DMS114 treated with DMSO at 0.1 percent for 48 hours (cell line): ENCODE measurements around the gene MAPKAPK3.
"Not testable (repeated sequence)": the region's sequence is repeated elsewhere in the genome, so short reads cannot be mapped to it uniquely, and the experiment has no call there.

Experiments
- DNase-seq: peaks from one replicate; lab custom pipeline; 2025; ENCODE audit not compliant: unreplicated experiment; lab: John Stamatoyannopoulos, UW

The MAPKAPK3 gene

GRCh38 chr3:50655009-50655830, 38.3 kb downstream of the MAPKAPK3 start:
- no peak for DNase-seq

- DNase-seq = no peak
Observed at GRCh38 chr3:50656417-50657195, 39.7 kb downstream of the MAPKAPK3 start.

DNA sequence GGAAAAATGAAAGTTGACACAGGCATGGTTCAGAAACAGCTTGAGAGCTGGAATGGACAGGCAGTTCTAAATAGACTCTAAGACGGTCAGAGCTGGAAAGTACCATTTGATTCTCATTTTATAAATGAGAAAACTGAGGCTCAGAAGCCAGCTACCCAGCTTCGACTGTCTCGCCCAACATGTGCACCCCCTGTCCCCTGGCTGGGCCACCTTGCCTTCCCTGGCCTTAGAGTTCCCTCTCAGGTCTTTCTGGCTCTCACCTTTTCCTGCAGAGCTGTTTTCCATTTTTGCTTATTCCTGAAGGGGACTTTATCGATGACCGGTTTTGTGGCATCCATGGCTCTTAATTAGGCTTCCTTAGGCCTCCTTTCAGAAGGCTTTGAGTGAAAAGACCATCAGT, 40.5 kb downstream of the MAPKAPK3 start:
- no peak for DNase-seq

DNA sequence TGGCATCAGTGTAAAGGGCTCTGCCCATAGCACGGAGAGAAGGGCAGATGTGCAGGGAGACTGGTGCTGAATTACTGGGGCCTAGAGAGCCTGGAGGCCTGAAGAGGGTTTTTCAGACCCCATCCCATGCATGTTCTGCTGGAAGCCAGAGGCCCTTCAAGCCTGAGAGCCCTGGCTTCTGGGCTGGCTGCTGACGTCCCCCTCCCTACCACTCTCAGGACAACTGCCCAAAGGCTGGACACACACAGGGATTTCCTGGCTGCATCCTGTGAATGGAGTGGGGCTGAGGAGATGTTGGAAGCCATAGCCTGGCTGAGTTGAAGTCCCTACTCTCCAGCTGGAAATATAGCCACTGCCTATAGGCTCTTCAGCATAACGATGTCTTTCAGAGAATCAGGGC, 40.9 kb downstream of the MAPKAPK3 start:
- DNase-seq = no peak

GRCh38 chr3:50658416-50658815, 41.5 kb downstream of the MAPKAPK3 start:
- no peak for DNase-seq

DNA sequence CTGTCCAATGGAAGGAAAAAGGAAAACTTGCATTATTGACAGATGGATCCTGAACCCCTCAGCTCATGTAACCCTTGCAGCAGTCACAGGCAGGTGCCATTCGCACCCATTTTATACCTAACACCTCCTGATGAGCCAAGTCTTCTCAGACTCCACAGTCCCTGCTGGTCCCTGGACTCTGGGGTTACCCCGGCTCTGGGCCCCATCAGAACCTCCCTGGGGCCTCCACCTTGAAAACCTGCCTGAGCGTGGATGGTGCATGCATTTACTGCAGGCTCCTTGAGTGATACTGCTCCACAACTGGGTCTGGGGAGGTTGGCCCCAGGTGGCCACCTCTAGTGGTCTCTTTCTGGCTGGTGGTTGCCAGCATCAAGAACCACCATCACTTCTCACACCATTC, 41.9 kb downstream of the MAPKAPK3 start:
- DNase-seq = no peak

DNA sequence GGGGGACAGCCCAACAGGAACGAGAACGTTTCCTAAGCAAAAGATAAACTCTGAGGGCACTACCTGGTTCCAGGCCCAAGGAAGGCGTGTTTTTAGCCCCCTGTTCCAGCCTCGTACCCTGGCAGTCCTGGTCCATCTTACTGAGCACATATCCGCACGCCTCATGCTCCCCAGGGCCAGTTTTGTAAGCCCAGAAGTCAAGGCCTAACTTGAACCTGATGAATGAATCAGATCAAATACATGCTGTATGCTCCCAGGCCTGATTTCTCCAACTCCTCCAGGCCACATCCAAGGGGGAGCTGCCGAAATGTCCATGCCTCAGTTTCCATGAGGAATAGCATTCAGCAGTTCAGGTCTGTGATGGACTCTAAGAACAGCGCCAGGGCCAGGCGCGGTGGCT, 43.4 kb downstream of the MAPKAPK3 start:
- no peak for DNase-seq

GRCh38 chr3:50661321-50661837, 44.4 kb downstream of the MAPKAPK3 start:
- DNase-seq = no peak

DNA sequence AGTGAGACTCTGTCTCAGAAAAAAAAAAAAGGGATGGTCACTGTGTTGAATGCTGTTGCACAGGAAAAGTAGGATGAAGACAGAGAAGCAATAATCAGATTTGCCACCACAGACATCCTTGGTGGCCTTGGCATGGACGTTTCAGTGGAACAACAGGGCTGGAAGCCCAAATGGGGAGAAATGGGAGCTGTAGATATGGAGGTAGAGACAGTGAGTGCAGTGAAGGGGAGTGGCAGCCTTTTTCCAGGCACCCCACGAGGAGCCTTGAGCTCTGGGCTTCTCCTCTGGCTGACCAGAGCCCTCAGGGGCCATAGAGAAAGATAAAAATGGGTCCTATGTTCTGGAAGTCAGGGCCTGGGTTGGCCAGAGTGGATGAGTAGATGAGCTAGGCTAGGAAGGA, 45.5 kb downstream of the MAPKAPK3 start:
- DNase-seq = no peak

DNA sequence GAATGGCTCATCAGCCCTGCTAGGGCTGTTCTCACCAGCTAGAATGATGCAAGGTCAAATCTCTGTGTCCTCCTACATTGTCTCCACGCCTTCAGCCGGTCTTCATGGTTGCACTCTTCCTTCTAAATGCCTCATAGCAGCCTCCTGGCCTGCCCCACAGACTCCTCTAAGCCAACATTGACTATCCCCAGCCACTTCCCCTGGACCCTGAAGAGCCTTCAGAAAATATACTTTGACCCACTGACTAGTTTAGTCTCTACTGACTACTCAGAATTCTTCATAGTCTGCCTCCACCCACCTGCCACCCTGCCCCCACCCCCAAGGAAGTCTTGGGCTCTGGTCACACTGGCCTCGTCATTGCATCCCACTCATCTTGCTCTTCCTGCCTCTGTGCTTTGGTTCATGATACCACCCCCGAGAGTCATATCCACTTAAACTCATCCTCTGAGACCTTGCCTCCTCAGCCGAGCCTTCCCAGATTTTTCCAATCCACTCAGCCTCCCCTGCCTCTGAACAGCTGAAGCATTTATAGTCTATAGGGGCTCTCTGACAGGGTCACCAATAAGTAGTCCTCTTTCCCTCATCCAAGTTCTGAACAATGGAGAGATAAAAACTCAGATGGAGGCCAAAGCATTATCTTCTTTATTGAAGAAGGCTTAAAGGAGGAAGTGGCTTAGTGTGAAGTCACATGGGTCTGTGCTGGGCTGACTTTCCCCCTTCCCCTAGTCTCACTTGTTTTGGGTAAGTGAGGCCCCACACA, 48.3 kb downstream of the MAPKAPK3 start:
- DNase-seq = no peak

- not testable (repeated sequence) for DNase-seq
Observed at GRCh38 chr3:50665841-50666115, 48.8 kb downstream of the MAPKAPK3 start.

DNA sequence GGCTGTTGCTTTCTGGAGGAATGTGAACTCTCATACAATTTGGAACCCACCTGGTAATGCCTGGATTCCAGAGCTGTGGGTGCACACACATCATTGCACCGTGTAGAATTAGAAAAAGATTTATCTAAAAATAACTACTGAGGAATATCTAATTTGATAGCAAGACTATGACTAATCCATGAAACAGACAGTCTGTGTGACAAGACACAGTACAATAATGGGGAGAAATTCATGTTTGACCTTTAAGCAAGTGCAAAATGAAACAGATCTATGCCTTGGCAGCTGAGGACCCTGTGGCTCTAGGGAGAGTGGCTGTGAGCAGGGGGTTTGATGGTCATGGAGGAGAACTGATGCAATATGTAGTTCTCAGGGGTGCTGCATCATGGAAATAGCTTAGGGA, 49.9 kb downstream of the MAPKAPK3 start:
- DNase-seq = no peak

DNA sequence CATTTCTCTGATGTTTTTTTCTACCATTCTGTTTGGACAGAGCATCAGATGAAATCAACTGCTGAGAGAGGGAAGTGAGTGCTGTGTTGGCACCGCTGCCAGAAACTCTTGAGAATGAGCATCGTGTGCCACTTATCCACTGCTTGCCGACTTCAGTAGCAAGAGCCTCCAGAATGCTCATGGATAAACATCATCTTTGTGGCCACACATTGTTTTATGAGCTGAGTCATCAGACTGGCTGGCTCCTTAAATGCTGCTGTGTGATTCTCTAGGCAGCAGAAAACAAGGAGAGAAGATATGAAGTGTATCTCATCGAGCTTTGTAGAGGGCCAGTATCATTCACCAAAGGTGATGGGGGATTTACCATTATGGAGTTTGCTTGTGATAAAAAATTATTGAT, 54.4 kb downstream of the MAPKAPK3 start:
- no peak for DNase-seq

GRCh38 chr3:50672656-50673055, 55.7 kb downstream of the MAPKAPK3 start:
- DNase-seq = no peak

- no peak for DNase-seq
Observed at GRCh38 chr3:50673931-50674330, 57.0 kb downstream of the MAPKAPK3 start.

GRCh38 chr3:50674349-50675178, 57.6 kb downstream of the MAPKAPK3 start, which contains the start of gene DOCK3:
DOCK3 (plus strand) TSS chr3:50674927; CDS start chr3:50675264, 337 bp downstream.
- no peak for DNase-seq

- peak; percentile 25 for DNase-seq
Observed at GRCh38 chr3:50675179-50676030, 58.5 kb downstream of the MAPKAPK3 start.

- DNase-seq = no peak
Observed at GRCh38 chr3:50676031-50676705, 59.2 kb downstream of the MAPKAPK3 start.

DNA sequence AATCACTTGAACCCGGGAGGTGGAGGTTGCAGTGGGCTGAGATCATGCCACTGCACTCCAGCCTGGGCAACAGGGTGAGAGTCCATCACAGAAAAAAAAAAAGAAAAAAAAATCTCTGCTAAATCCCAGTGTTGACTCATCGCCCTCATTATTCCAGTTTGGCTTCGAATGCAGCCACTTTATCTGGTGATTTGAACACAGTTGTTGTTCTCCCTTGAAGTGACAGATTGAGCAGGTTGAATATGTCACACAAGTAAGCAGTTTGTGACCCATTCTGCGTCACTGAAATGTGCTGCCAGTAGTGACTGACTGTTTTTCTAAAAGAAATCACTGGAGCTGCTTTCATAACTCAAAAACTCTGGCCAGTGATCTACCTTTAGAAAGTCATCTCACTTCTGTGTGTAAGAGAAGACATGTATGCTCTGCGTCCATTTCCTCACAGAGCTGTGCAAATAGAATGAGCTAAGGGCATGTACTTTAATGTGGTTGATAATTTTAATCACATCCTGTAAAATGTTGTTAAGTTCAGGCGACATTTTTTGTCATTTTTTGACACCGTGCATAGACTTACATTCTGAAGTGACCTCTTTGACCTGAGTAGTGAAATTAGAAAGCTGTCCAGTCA, 70.3 kb downstream of the MAPKAPK3 start:
- no peak for DNase-seq
